ENCODE data around the gene NDUFAF5.

NDUFAF5 gene

GRCh38 chr20:13784271-13784892, 446 bp upstream of the NDUFAF5 start:
- peak overlapping the region; percentile 98 for H3K4me3 ChIP-seq (ENCODE audit: low read depth, low read length)
- no peak for TF ChIP-seq MYC (IDR thresholded peaks at IDR 0.05; ENCODE audit: low read depth, low read length)
- TF ChIP-seq CTCF (IDR thresholded peaks at IDR 0.05; ENCODE audit: low read depth, low read length): no peak
- no peak for TF ChIP-seq MAX (IDR thresholded peaks at IDR 0.05; ENCODE audit: low read depth, low read length)
- no peak for TF ChIP-seq POLR2A (IDR thresholded peaks at IDR 0.05; ENCODE audit: extremely low read depth, insufficient read length)
- no peak for DNase-seq (ENCODE audit: low read depth)

- DNase-seq (ENCODE audit: low read depth): peak; percentile 25
- H3K4me3 ChIP-seq (ENCODE audit: low read depth, low read length): peak overlapping the region; percentile 98
- TF ChIP-seq CTCF (IDR thresholded peaks at IDR 0.05; ENCODE audit: low read depth, low read length): no peak
- no peak for TF ChIP-seq POLR2A (IDR thresholded peaks at IDR 0.05; ENCODE audit: extremely low read depth, insufficient read length)
- no peak for TF ChIP-seq MYC (IDR thresholded peaks at IDR 0.05; ENCODE audit: low read depth, low read length)
- no peak for TF ChIP-seq MAX (IDR thresholded peaks at IDR 0.05; ENCODE audit: low read depth, low read length)
These were observed 1.5 kb downstream of the NDUFAF5 start for GRCh38 chr20:13786143-13786828.

GRCh38 chr20:13788167-13788834, 3.5 kb downstream of the NDUFAF5 start:
- no peak overlapping the region for H3K4me3 ChIP-seq (ENCODE audit: low read depth, low read length)
- DNase-seq (ENCODE audit: low read depth): peak; percentile 72
- no peak for TF ChIP-seq MYC (IDR thresholded peaks at IDR 0.05; ENCODE audit: low read depth, low read length)
- peak; percentile 62 for TF ChIP-seq CTCF (IDR thresholded peaks at IDR 0.05; ENCODE audit: low read depth, low read length)
- no peak for TF ChIP-seq POLR2A (IDR thresholded peaks at IDR 0.05; ENCODE audit: extremely low read depth, insufficient read length)

- no peak overlapping the region for H3K4me3 ChIP-seq (ENCODE audit: low read depth, low read length)
- no peak for DNase-seq (ENCODE audit: low read depth)
- TF ChIP-seq CTCF (IDR thresholded peaks at IDR 0.05; ENCODE audit: low read depth, low read length) (no peak), MYC (IDR thresholded peaks at IDR 0.05; ENCODE audit: low read depth, low read length) (no peak), POLR2A (IDR thresholded peaks at IDR 0.05; ENCODE audit: extremely low read depth, insufficient read length) (no peak), MAX (IDR thresholded peaks at IDR 0.05; ENCODE audit: low read depth, low read length) (no peak)
These were observed 5.9 kb downstream of the NDUFAF5 start for GRCh38 chr20:13790708-13791107.

GRCh38 chr20:13791540-13792459, 7.0 kb downstream of the NDUFAF5 start:
- no peak overlapping the region for H3K4me3 ChIP-seq (ENCODE audit: low read depth, low read length)
- no peak for DNase-seq (ENCODE audit: low read depth)
- no peak for TF ChIP-seq MYC (IDR thresholded peaks at IDR 0.05; ENCODE audit: low read depth, low read length)
- TF ChIP-seq MAX (IDR thresholded peaks at IDR 0.05; ENCODE audit: low read depth, low read length): no peak
- no peak for TF ChIP-seq POLR2A (IDR thresholded peaks at IDR 0.05; ENCODE audit: extremely low read depth, insufficient read length)
- no peak for TF ChIP-seq CTCF (IDR thresholded peaks at IDR 0.05; ENCODE audit: low read depth, low read length)

All from NB4 (cell line).